GM12878 (cell line): ENCODE data around the gene ZYG11A. TPM values are rescaled to one million over a fixed set of nuclear protein-coding genes. Genes with fewer than 3 reads are reported as not detected.
A peak's percentile ranks its signal among the peaks of the same experiment; 100 is the strongest.

Experiments
- ATAC-seq: fragments of 200-7000 bp; cut with Tn5 transposase; 3 replicates; pipeline ENCODE4 v1.9.1; 2020; ENCODE audit warnings: mild to moderate bottlenecking, moderate library complexity
- BruUV-seq: library from RNA; stranded (reverse); fragments of 400-500 nt; replicated peaks from 2 replicates; lab custom pipeline; 2021; lab: Mats Ljungman, UMichigan
- CTCF ChIA-PET: fragments of 300-600 bp; sonication (Branson Sonifier 250); formaldehyde crosslinking; extraction: SDS; loops from one replicate; lab custom pipeline; 2021; ENCODE audit warnings: inconsistent platforms; lab: Yijun Ruan, JAX
- POLR2A ChIA-PET: fragments of 350-600 bp; formaldehyde crosslinking; extraction: SDS; loops from one replicate; lab custom pipeline; 2021; ENCODE audit warnings: inconsistent platforms; lab: Charles Lee
- RAD21 ChIA-PET: fragments of 300-600 bp; sonication (Branson Sonifier 250); formaldehyde crosslinking; loops from one replicate; lab custom pipeline; 2023; ENCODE audit warnings: antibody characterized with exemption; ENCODE audit not compliant: unreplicated experiment; lab: Charles Lee
- SMC1A ChIA-PET: fragments of 300-600 bp; sonication (Branson Sonifier 250); formaldehyde crosslinking; loops from one replicate; lab custom pipeline; 2023; ENCODE audit not compliant: unreplicated experiment, uncharacterized antibody; lab: Charles Lee
- DNase-seq: peaks from one replicate; pipeline ENCODE4 v3.0.0-alpha.2; 2011; ENCODE audit warnings: low read depth, low spot score
- FAIRE-seq: peaks from 3 replicates; lab custom pipeline; 2011; peaks lifted over from hg19 to GRCh38; lab: Jason Lieb, UNC
- H2AFZ ChIP-seq: 2 replicates; pipeline ENCODE4 v1.6.0; 2011; ENCODE audit warnings: low read depth, low read length, control low read depth; ENCODE audit not compliant: control insufficient read depth
- H3K27ac ChIP-seq: 2 replicates; pipeline ENCODE4 v1.5.1; 2011; ENCODE audit warnings: control low read depth; ENCODE audit not compliant: control insufficient read depth, insufficient read depth
- H3K27me3 ChIP-seq, 2 experiments: replicated peaks in 1 of 2; 2 replicates each; pipeline versions ENCODE4 v1.6.0 to v1.6.1; 2011; ENCODE audit warnings: low read length in 1 of 2; ENCODE audit not compliant: control insufficient read depth in 2 of 2, insufficient read depth in 2 of 2
- H3K36me3 ChIP-seq, 2 experiments: 2 replicates each; pipeline ENCODE4 v1.5.1; 2011; ENCODE audit warnings: low read length in 1 of 2; ENCODE audit not compliant: control insufficient read depth in 2 of 2, insufficient read depth in 2 of 2
- H3K4me1 ChIP-seq: 2 replicates; pipeline ENCODE4 v1.6.1; 2011; ENCODE audit warnings: mild to moderate bottlenecking, low read length, moderate library complexity, mixed read lengths; ENCODE audit not compliant: control insufficient read depth, insufficient read depth
- H3K4me2 ChIP-seq: 2 replicates; pipeline ENCODE4 v1.6.0; 2011; ENCODE audit warnings: control low read depth; ENCODE audit not compliant: control insufficient read depth, insufficient read depth
- H3K4me3 ChIP-seq: fragments of 200-600 bp; sonication (generic); 2 replicates; pipeline ENCODE4 v1.5.1; 2016
- H3K79me2 ChIP-seq: 2 replicates; pipeline ENCODE4 v1.6.0; 2011; ENCODE audit warnings: low read length; ENCODE audit not compliant: control insufficient read depth, insufficient read depth
- H3K9ac ChIP-seq: 2 replicates; pipeline ENCODE4 v1.8.0; 2011; ENCODE audit warnings: low read length, control low read depth, mixed read lengths; ENCODE audit not compliant: control insufficient read depth, insufficient read depth
- H3K9me3 ChIP-seq: replicated peaks from 3 replicates; pipeline ENCODE4 v1.5.1; 2011; ENCODE audit warnings: mild to moderate bottlenecking, low read length; ENCODE audit not compliant: control insufficient read depth, insufficient read depth
- H4K20me1 ChIP-seq: 2 replicates; pipeline ENCODE4 v1.6.0; 2011; ENCODE audit not compliant: control insufficient read depth, insufficient read depth
- BMI1 ChIP-seq: fragments of 450-650 bp; IDR thresholded peaks from 2 replicates; pipeline ENCODE4 v1.6.1; 2016; ENCODE audit warnings: mild to moderate bottlenecking, moderate library complexity, borderline replicate concordance
- CBX3 ChIP-seq: fragments of 200-600 bp; sonication (generic); IDR thresholded peaks from 2 replicates; pipeline ENCODE4 v1.6.1; 2016; ENCODE audit warnings: low read depth, borderline replicate concordance
- CBX5 ChIP-seq: sonication (generic); IDR thresholded peaks from 2 replicates; pipeline ENCODE4 v1.6.1; 2016; ENCODE audit warnings: low read depth, moderate library complexity, mild to moderate bottlenecking, inconsistent platforms
- CTCF ChIP-seq, 3 experiments: IDR thresholded peaks in 2 of 3; conservative IDR thresholded peaks in 1 of 3; 2 replicates each; pipeline ENCODE4 v1.5.1; 2011; ENCODE audit warnings: low read depth in 3 of 3, low read length in 3 of 3, mild to moderate bottlenecking in 3 of 3, control low read depth in 2 of 3, moderate library complexity in 2 of 3, inconsistent platforms in 1 of 3, mixed read lengths in 1 of 3; ENCODE audit not compliant: control insufficient read depth in 2 of 3, insufficient read depth in 1 of 3; ENCODE audit errors: extremely low read depth in 1 of 3
- ETV6 ChIP-seq, 2 experiments: fragments of 450-650 bp in 1 of 2; IDR thresholded peaks in 1 of 2; conservative IDR thresholded peaks in 1 of 2; 2 replicates each; pipeline ENCODE4 v1.6.1; 2014; ENCODE audit warnings: antibody characterized with exemption in 1 of 2, borderline replicate concordance in 1 of 2, low read depth in 1 of 2, mild to moderate bottlenecking in 1 of 2, moderate library complexity in 1 of 2
- GABPA ChIP-seq: IDR thresholded peaks from 2 replicates; pipeline ENCODE4 v1.6.1; 2014; ENCODE audit warnings: antibody characterized with exemption, low read depth, mild to moderate bottlenecking, inconsistent platforms
- IKZF1 ChIP-seq: fragments of 450-650 bp; conservative IDR thresholded peaks from 2 replicates; pipeline ENCODE4 v1.6.1; 2017; ENCODE audit warnings: antibody characterized with exemption, mild to moderate bottlenecking
- MAX ChIP-seq: IDR thresholded peaks from 2 replicates; pipeline ENCODE4 v1.6.1; 2012; ENCODE audit warnings: low read depth, low read length, improper control_type of control experiment
- RELA ChIP-seq: fragments of 450-650 bp; IDR thresholded peaks from 2 replicates; pipeline ENCODE4 v1.8.0; 2014; ENCODE audit warnings: borderline replicate concordance; ENCODE audit not compliant: partially characterized antibody
- SIX5 ChIP-seq: IDR thresholded peaks from 2 replicates; pipeline ENCODE4 v1.6.1; 2011; ENCODE audit warnings: mild to moderate bottlenecking, low read depth, low read length, moderate library complexity; ENCODE audit not compliant: severe bottlenecking
- STAT1 ChIP-seq: fragments of 450-650 bp; conservative IDR thresholded peaks from 2 replicates; pipeline ENCODE4 v1.6.1; 2014; ENCODE audit warnings: antibody characterized with exemption, mild to moderate bottlenecking
- TCF12 ChIP-seq: IDR thresholded peaks from 2 replicates; pipeline ENCODE4 v1.6.1; 2011; ENCODE audit warnings: low read depth, mild to moderate bottlenecking, low read length
- ZBTB11 ChIP-seq: fragments of 450-650 bp; formaldehyde crosslinking; IDR thresholded peaks from 2 replicates; pipeline ENCODE4 v1.5.0; 2022; ENCODE audit warnings: mild to moderate bottlenecking, missing genetic modification characterization
- ZNF24 ChIP-seq: fragments of 450-650 bp; IDR thresholded peaks from 2 replicates; pipeline ENCODE4 v1.6.1; 2017; ENCODE audit warnings: antibody characterized with exemption, mild to moderate bottlenecking
- ZSCAN29 ChIP-seq: fragments of 450-650 bp; IDR thresholded peaks from 2 replicates; pipeline ENCODE4 v1.6.1; 2017; ENCODE audit warnings: mild to moderate bottlenecking, moderate library complexity
- WGBS: methylation state at CpG from one replicate; pipeline ENCODE4 v1.1.6; 2016; ENCODE audit warnings: low lambda C conversion rate; ENCODE audit not compliant: insufficient replicate concordance, insufficient coverage; ENCODE audit errors: missing lambda C conversion rate; 5-methylcytosine and 5-hydroxymethylcytosine counted together
- in situ Hi-C: fragments of 300-500 bp; cut with MboI; formaldehyde crosslinking; loops from 9 replicates; pipeline ENCODE4 v1.14.3; 2018; ENCODE audit warnings: mixed read lengths
- intact Hi-C: fragments of 100-400 bp; cut with micrococcal nuclease; formaldehyde crosslinking; loops from one replicate; pipeline ENCODE4 v1.14.2; 2022; ENCODE audit not compliant: unreplicated experiment
- polyA plus RNA-seq, 11 experiments: library from polyadenylated mRNA; depleted of rRNA in 4 of 11; unstranded in 6 of 11; stranded (reverse) in 5 of 11; fragments of >200 nt; fragmentation: Nextera tagmentation in 4 of 11; fragmentation: Illumina TruSeq in 1 of 11; extraction: Ambion mirVana in 4 of 11; extraction: Trizol in 1 of 11; gene quantifications; 1 replicate in 1 of 11; 2 replicates in 10 of 11; pipeline versions ENCODE4 v1.2.1 to v1.2.3, GENCODE V29; 2011 to 2016; ENCODE audit warnings: inconsistent platforms in 2 of 11, missing spikeins in 2 of 11, low read depth in 1 of 11
- total RNA-seq, 4 experiments: library from RNA; depleted of rRNA in 3 of 4; stranded (reverse); fragments of >200 nt in 3 of 4; fragmentation: Illumina TruSeq in 1 of 4; extraction: Trizol in 1 of 4; gene quantifications; 2 replicates each; pipeline versions ENCODE4 v1.2.1 to v1.2.3, GENCODE V29; 2013 to 2021
- TF ChIP-seq, protein P1 (sequence below): fragments of 450-650 bp; IDR thresholded peaks from 2 replicates; pipeline ENCODE4 v1.6.1; 2017; ENCODE audit warnings: borderline replicate concordance

The ZYG11A gene
- total and polyA plus RNA-seq, 10 of the 15 experiments (the other 5 are each of a cell fraction or from before 2014, with no cell fraction given) = 0.22 to 6.4 (median 0.68) TPM

GRCh38 chr1:52928015-52928404 is 85.5 kb downstream of the ZYG11A start:
- in situ Hi-C loops = no loop called here
- WGBS = 39% methylated on average over 15 of the region's 15 CpGs
- ChIA-PET CTCF (no interaction called here), POLR2A (interaction anchor here (1.0 kb wide), 1 partner anchor 25 kb away, joined by 3 read pairs; no protein-coding TSS in a partner anchor), SMC1A (interaction anchor here (1.0 kb wide), 1 partner anchor 23 kb away, joined by 4 read pairs; no protein-coding TSS in a partner anchor), RAD21 (interaction anchor here (0.5 kb wide), 1 partner anchor 375 kb away, joined by 3 read pairs; the partner anchor contains the start of gene TUT4)
- no peaks in the 10 kb centered on the region for H3K27me3 ChIP-seq
- intact Hi-C loops = no loop called here
- DNase-seq (no peak), FAIRE-seq (no peak), ATAC-seq (peak; percentile 10)
- H4K20me1 ChIP-seq = no peaks in the 10 kb centered on the region
- H3K4me1 ChIP-seq = no peaks in the 10 kb centered on the region; the same call in 1 of the 2 replicates
- TF ChIP-seq, protein P1, sequence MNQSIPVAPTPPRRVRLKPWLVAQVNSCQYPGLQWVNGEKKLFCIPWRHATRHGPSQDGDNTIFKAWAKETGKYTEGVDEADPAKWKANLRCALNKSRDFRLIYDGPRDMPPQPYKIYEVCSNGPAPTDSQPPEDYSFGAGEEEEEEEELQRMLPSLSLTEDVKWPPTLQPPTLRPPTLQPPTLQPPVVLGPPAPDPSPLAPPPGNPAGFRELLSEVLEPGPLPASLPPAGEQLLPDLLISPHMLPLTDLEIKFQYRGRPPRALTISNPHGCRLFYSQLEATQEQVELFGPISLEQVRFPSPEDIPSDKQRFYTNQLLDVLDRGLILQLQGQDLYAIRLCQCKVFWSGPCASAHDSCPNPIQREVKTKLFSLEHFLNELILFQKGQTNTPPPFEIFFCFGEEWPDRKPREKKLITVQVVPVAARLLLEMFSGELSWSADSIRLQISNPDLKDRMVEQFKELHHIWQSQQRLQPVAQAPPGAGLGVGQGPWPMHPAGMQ = no peak
- TF ChIP-seq BMI1 (no peak), ZNF24 (no peak), CBX5 (no peak), CTCF (IDR thresholded peaks at IDR 0.05 in 2 of 3, conservative IDR thresholded peaks at IDR 0.05 in 1 of 3; ENCODE audit: control insufficient read depth in 2 of 3, extremely low read depth in 1 of 3, insufficient read depth in 1 of 3, low read depth in 3 of 3, low read length in 3 of 3) (no peak), TCF12 (no peak), SIX5 (no peak), MAX (no peak), CBX3 (no peak), ETV6 (conservative IDR thresholded peaks at IDR 0.05 in 1 of 2, IDR thresholded peaks at IDR 0.05 in 1 of 2; ENCODE audit: borderline replicate concordance in 1 of 2, low read depth in 1 of 2) (no peak), ZBTB11 (no peak), GABPA (no peak), STAT1 (no peak), RELA (no peak), ZSCAN29 (no peak), IKZF1 (no peak)
- H3K9ac ChIP-seq = peak overlapping the region; percentile 79; the same call in 1 of the 2 replicates
- TSS peak; percentile 59 for BruUV-seq
- H3K4me2 ChIP-seq = peak overlapping the region; percentile 91
- no peak overlapping the region for H3K27ac ChIP-seq
- no peaks in the 10 kb centered on the region for H3K9me3 ChIP-seq
- no peaks in the 10 kb centered on the region for H3K36me3 ChIP-seq
- H2AFZ ChIP-seq = peak overlapping the region; percentile 94
- peak overlapping the region; percentile 79 for H3K4me3 ChIP-seq
- no peaks in the 10 kb centered on the region; the same call in 1 of the 2 replicates for H3K79me2 ChIP-seq
